ENCODE measurements around the gene IGFBP2.

Gene IGFBP2

GRCh38 chr2:216673609-216674008 lies 40.4 kb downstream of the IGFBP2 start:
- TF ChIP-seq, protein P1, sequence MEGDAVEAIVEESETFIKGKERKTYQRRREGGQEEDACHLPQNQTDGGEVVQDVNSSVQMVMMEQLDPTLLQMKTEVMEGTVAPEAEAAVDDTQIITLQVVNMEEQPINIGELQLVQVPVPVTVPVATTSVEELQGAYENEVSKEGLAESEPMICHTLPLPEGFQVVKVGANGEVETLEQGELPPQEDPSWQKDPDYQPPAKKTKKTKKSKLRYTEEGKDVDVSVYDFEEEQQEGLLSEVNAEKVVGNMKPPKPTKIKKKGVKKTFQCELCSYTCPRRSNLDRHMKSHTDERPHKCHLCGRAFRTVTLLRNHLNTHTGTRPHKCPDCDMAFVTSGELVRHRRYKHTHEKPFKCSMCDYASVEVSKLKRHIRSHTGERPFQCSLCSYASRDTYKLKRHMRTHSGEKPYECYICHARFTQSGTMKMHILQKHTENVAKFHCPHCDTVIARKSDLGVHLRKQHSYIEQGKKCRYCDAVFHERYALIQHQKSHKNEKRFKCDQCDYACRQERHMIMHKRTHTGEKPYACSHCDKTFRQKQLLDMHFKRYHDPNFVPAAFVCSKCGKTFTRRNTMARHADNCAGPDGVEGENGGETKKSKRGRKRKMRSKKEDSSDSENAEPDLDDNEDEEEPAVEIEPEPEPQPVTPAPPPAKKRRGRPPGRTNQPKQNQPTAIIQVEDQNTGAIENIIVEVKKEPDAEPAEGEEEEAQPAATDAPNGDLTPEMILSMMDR (IDR thresholded peaks at IDR 0.05; ENCODE audit: unreplicated experiment in 3 of 3), result no peak
- Mint-ChIP-seq H3K36me3 (ENCODE audit: low read depth) (peaks cover 52% of the 10 kb centered on the region), H3K4me1 (peaks cover 35% of the 10 kb centered on the region), H3K4me3 (no peak overlapping the region), H3K9me3 (no peaks in the 10 kb centered on the region), H3K27ac (peak overlapping the region in 1 of 3 experiments; percentile 83), H3K27me3 (ENCODE audit: low read depth) (peaks cover under 1% of the 10 kb centered on the region)

GRCh38 chr2:216674376-216674775 lies 41.2 kb downstream of the IGFBP2 start:
- Mint-ChIP-seq H3K36me3 (ENCODE audit: low read depth) (peaks cover 60% of the 10 kb centered on the region), H3K9me3 (no peaks in the 10 kb centered on the region), H3K27me3 (ENCODE audit: low read depth) (no peaks in the 10 kb centered on the region), H3K27ac (peak overlapping the region in 2 of 3 experiments; percentile 44 to 55), H3K4me3 (no peak overlapping the region), H3K4me1 (peaks cover 43% of the 10 kb centered on the region)
- TF ChIP-seq, protein P1 (IDR thresholded peaks at IDR 0.05; ENCODE audit: unreplicated experiment in 3 of 3), result no peak

DNA sequence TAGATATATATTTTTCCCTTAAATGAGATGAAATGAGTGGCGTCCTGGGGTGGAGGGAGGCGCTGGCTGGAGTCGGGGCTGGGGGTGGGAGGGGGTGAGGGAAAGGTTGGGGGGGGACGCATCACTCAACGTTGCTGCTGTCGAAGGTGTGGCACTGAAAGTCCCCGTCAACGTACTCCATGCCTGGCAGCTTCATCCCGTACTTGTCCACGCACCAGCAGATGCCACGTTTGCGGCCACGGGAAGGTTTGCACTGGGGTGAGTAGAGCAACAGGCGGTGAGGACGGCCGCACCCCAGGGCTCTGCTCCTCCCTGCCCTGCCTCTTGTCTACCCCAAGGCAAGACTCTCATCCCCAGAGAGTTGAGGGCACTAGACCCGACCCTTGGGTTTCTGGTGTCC lies 43.4 kb downstream of the IGFBP2 start:
- no peak overlapping the region for H3K4me3 Mint-ChIP-seq
- TF ChIP-seq, protein P1 (IDR thresholded peaks at IDR 0.05; ENCODE audit: unreplicated experiment in 3 of 3), result no peak
- no peaks in the 10 kb centered on the region for H3K9me3 Mint-ChIP-seq
- peaks cover 58% of the 10 kb centered on the region for H3K4me1 Mint-ChIP-seq
- peaks cover 76% of the 10 kb centered on the region for H3K36me3 Mint-ChIP-seq (ENCODE audit: low read depth)
- H3K27ac Mint-ChIP-seq, result peak overlapping the region in 1 of 3 experiments; percentile 55
- H3K27me3 Mint-ChIP-seq (ENCODE audit: low read depth), result peaks cover 5% of the 10 kb centered on the region

- peak overlapping the region in 2 of 3 experiments; percentile 7 to 56 for H3K27ac Mint-ChIP-seq
- peaks cover 62% of the 10 kb centered on the region for H3K4me1 Mint-ChIP-seq
- no peaks in the 10 kb centered on the region for H3K9me3 Mint-ChIP-seq
- peaks cover 9% of the 10 kb centered on the region for H3K27me3 Mint-ChIP-seq (ENCODE audit: low read depth)
- H3K4me3 Mint-ChIP-seq, result no peak overlapping the region
- H3K36me3 Mint-ChIP-seq (ENCODE audit: low read depth), result peaks cover 81% of the 10 kb centered on the region
- TF ChIP-seq, protein P1 (IDR thresholded peaks at IDR 0.05; ENCODE audit: unreplicated experiment in 3 of 3), result no peak
Measured at GRCh38 chr2:216677439-216678097, 44.3 kb downstream of the IGFBP2 start.

GRCh38 chr2:216678098-216678465 lies 44.9 kb downstream of the IGFBP2 start:
- TF ChIP-seq, protein P1 (IDR thresholded peaks at IDR 0.05; ENCODE audit: unreplicated experiment in 3 of 3), result no peak
- Mint-ChIP-seq H3K4me1 (peaks cover 60% of the 10 kb centered on the region), H3K27me3 (ENCODE audit: low read depth) (peaks cover 9% of the 10 kb centered on the region), H3K4me3 (no peak overlapping the region), H3K9me3 (no peaks in the 10 kb centered on the region), H3K36me3 (ENCODE audit: low read depth) (peaks cover 81% of the 10 kb centered on the region), H3K27ac (peak overlapping the region in 2 of 3 experiments; percentile 7 to 56)

Data from nephron (organoid).